Right kidney (tissue), 1 donor: ENCODE data around the gene BRF1.

ENCODE experiments used
- DNase-seq: peaks from one replicate; pipeline ENCODE4 v3.0.0-alpha.2; 2016

BRF1 gene

GRCh38 chr14:105227346-105227745 is 73.5 kb downstream of the BRF1 start:
- DNase-seq = no peak

- DNase-seq = no peak
Measured at GRCh38 chr14:105226198-105226597, 74.6 kb downstream of the BRF1 start.

- no peak for DNase-seq
Measured at GRCh38 chr14:105224845-105225570, 75.8 kb downstream of the BRF1 start.

GRCh38 chr14:105223770-105224544 is 76.8 kb downstream of the BRF1 start:
- DNase-seq = no peak

- no peak for DNase-seq
Measured at GRCh38 chr14:105223260-105223659, 77.5 kb downstream of the BRF1 start.

- no peak for DNase-seq
Measured at GRCh38 chr14:105221598-105222178, 79.1 kb downstream of the BRF1 start.

- no peak for DNase-seq
Measured at GRCh38 chr14:105220699-105221597, 79.9 kb downstream of the BRF1 start.

GRCh38 chr14:105219753-105220152 is 81.0 kb downstream of the BRF1 start:
- no peak for DNase-seq

GRCh38 chr14:105219043-105219612 is 81.7 kb downstream of the BRF1 start:
- no peak for DNase-seq

GRCh38 chr14:105218611-105219010 is 82.2 kb downstream of the BRF1 start:
- DNase-seq = no peak

- no peak for DNase-seq
Measured at GRCh38 chr14:105217774-105218173, 83.0 kb downstream of the BRF1 start.

GRCh38 chr14:105216490-105217247 is 84.1 kb downstream of the BRF1 start:
- no peak for DNase-seq

GRCh38 chr14:105215602-105216001 is 85.2 kb downstream of the BRF1 start:
- no peak for DNase-seq

- DNase-seq = no peak
Measured at GRCh38 chr14:105214324-105214915, 86.4 kb downstream of the BRF1 start.

GRCh38 chr14:105213361-105213760 is 87.4 kb downstream of the BRF1 start:
- no peak for DNase-seq

GRCh38 chr14:105212541-105213300 is 88.1 kb downstream of the BRF1 start:
- DNase-seq = no peak

GRCh38 chr14:105211758-105212089 is 89.1 kb downstream of the BRF1 start:
- no peak for DNase-seq

GRCh38 chr14:105211086-105211757 is 89.6 kb downstream of the BRF1 start:
- no peak for DNase-seq

GRCh38 chr14:105210266-105211025 is 90.4 kb downstream of the BRF1 start:
- no peak for DNase-seq
